ENCODE results near the gene MPRIP. TPM values are rescaled to one million over a fixed set of nuclear protein-coding genes. Genes with fewer than 3 reads are reported as not detected.

MPRIP gene
- total and polyA plus RNA-seq, 2 donors (not counting 3 experiments of a cell fraction or from before 2014, with no cell fraction given), result 94.6 to 246 TPM

GRCh38 chr17:17216776-17217175 lies 174.5 kb downstream of the MPRIP start:
- intact Hi-C loops (cut with micrococcal nuclease) (no loop called here), dilution Hi-C loops (cut with MboI; ENCODE audit: extremely low pct_ligation_motif_present, low sequenced_read_pairs) (no loop called here)
- Histone ChIP-seq H3K4me1 (ENCODE audit: control insufficient read depth, extremely low read depth, insufficient read depth, low read length) (no peaks in the 10 kb centered on the region), H3K9ac (replicated peaks; ENCODE audit: extremely low read depth, insufficient read depth, low read length) (no peak overlapping the region), H4K20me1 (replicated peaks; ENCODE audit: control insufficient read depth, extremely low read depth, insufficient read depth, low read length) (no peaks in the 10 kb centered on the region), H3K79me2 (ENCODE audit: control insufficient read depth, insufficient read depth, low read length) (no peaks in the 10 kb centered on the region), H3K4me3 (replicated peaks in 1 of 3; ENCODE audit: insufficient read depth in 1 of 3, low read depth in 1 of 3, low read length in 3 of 3) (no peak overlapping the region), H3K27ac (ENCODE audit: insufficient read depth, low read depth, low read length) (no peak overlapping the region), H3K9me3 (replicated peaks; ENCODE audit: control insufficient read depth, insufficient read depth, low read length) (no peaks in the 10 kb centered on the region), H3K27me3 (ENCODE audit: control insufficient read depth in 2 of 2, insufficient read depth in 2 of 2, low read length in 2 of 2) (no peaks in the 10 kb centered on the region), H2AFZ (ENCODE audit: low read depth, low read length) (no peak overlapping the region), H3K9me1 (replicated peaks; ENCODE audit: control insufficient read depth, extremely low read depth, insufficient read depth, low read length) (no peaks in the 10 kb centered on the region), H3K36me3 (ENCODE audit: control insufficient read depth in 2 of 2, extremely low read depth in 1 of 2, insufficient read depth in 2 of 2, low read length in 2 of 2) (peaks cover 19 to 72% of the 10 kb centered on the region in 2 experiments), H3K4me2 (ENCODE audit: insufficient read depth, low read length) (no peak overlapping the region)
- BruUV-seq (replicated peaks), result no TSS peak
- FAIRE-seq, result no peak
- DNase-seq (ENCODE audit: low read depth, low spot score), result no peak
- TF ChIP-seq FOS (IDR thresholded peaks at IDR 0.05; ENCODE audit: borderline replicate concordance, insufficient read depth, low read length), result no peak
- no peak for TF ChIP-seq POLR2A (IDR thresholded peaks at IDR 0.05; ENCODE audit: low read depth, low read length)
- TF ChIP-seq EZH2 (IDR thresholded peaks at IDR 0.05; ENCODE audit: borderline replicate concordance, low read depth, low read length, severe bottlenecking), result no peak
- no peak for TF ChIP-seq GATA2 (IDR thresholded peaks at IDR 0.05; ENCODE audit: insufficient read depth, insufficient read length, low read depth, low read length)
- TF ChIP-seq MYC (IDR thresholded peaks at IDR 0.05; ENCODE audit: low read depth, low read length), result no peak
- no peak for TF ChIP-seq POLR2AphosphoS5 (IDR thresholded peaks at IDR 0.05; ENCODE audit: insufficient read depth, low read depth, low read length)
- no peak for TF ChIP-seq JUN (IDR thresholded peaks at IDR 0.05; ENCODE audit: borderline replicate concordance, insufficient read depth, insufficient read length, low read depth)
- TF ChIP-seq CTCF (IDR thresholded peaks at IDR 0.05; ENCODE audit: extremely low read depth in 1 of 2, insufficient read depth in 1 of 2, low read depth in 1 of 2, low read length in 2 of 2), result no peak
- no peak for TF ChIP-seq MAX (IDR thresholded peaks at IDR 0.05; ENCODE audit: insufficient read depth, insufficient read length)
- POLR2A ChIA-PET, result no interaction called here
- CTCF ChIA-PET, result interaction anchor here (1.7 kb wide), 1 partner anchor 75 kb away, joined by 3 read pairs; no protein-coding TSS in a partner anchor

Data from endothelial cell of umbilical vein (primary cell).